Sigmoid colon (tissue), 7 donors: Measurements from ENCODE around the gene EHD4. TPM values are rescaled to one million over a fixed set of nuclear protein-coding genes. Genes with fewer than 3 reads are reported as not detected.

ENCODE experiments used
- DNase-seq: peaks from one replicate; pipeline ENCODE4 v3.0.0-alpha.2; 2019
- H3K27ac ChIP-seq, 4 donors: fragments of 200-600 bp; sonication (generic); one replicate each; pipeline ENCODE4 v1.5.1; 2016 to 2019; ENCODE audit warnings: mild to moderate bottlenecking in 1 of 4
- H3K27me3 ChIP-seq, 3 donors: fragments of 200-600 bp; sonication (generic); one replicate each; pipeline ENCODE4 v1.5.1; 2019; ENCODE audit warnings: mild to moderate bottlenecking in 1 of 3
- H3K36me3 ChIP-seq, 4 donors: fragments of 200-600 bp; sonication (generic); one replicate each; pipeline ENCODE4 v1.5.1; 2016 to 2019
- H3K4me1 ChIP-seq, 4 donors: fragments of 200-600 bp; sonication (generic); one replicate each; pipeline ENCODE4 v1.5.1; 2017 to 2019
- H3K4me3 ChIP-seq, 4 donors: fragments of 200-600 bp; sonication (generic); one replicate each; pipeline ENCODE4 v1.5.1; 2017 to 2019; ENCODE audit warnings: mild to moderate bottlenecking in 2 of 4, moderate library complexity in 1 of 4
- H3K9me3 ChIP-seq, 4 donors: fragments of 200-600 bp in 3 of 4; sonication (generic) in 3 of 4; one replicate each; pipeline versions ENCODE4 v1.5.1 to v1.6.1; 2013 to 2019
- EP300 ChIP-seq, 4 donors: sonication (generic); formaldehyde crosslinking; IDR thresholded peaks; one replicate each; pipeline ENCODE4 v1.6.1; 2017; ENCODE audit warnings: antibody characterized with exemption in 4 of 4
- POLR2A ChIP-seq, 2 donors: fragments of 450-650 bp; IDR thresholded peaks; one replicate each; pipeline ENCODE4 v1.6.1; 2016; ENCODE audit warnings: antibody characterized with exemption in 2 of 2, mild to moderate bottlenecking in 2 of 2, moderate library complexity in 2 of 2
- POLR2AphosphoS5 ChIP-seq, 4 donors: sonication (generic); formaldehyde crosslinking; IDR thresholded peaks; one replicate each; pipeline ENCODE4 v1.6.1; 2017; ENCODE audit warnings: antibody characterized with exemption in 4 of 4
- WGBS, 2 donors: extraction: QIAGEN DNeasy Blood & Tissue Kit; methylation state at CpG; one replicate each; pipeline ENCODE4 v1.1.7; 2013; 5-methylcytosine and 5-hydroxymethylcytosine counted together
- intact Hi-C: fragments of 100-400 bp; cut with DNase I; formaldehyde crosslinking; loops from one replicate; pipeline ENCODE4 v1.15.1; 2023
- polyA plus RNA-seq, 3 donors: library from polyadenylated mRNA; stranded (reverse); fragments of 200-250 nt; gene quantifications; one replicate each; pipeline ENCODE4 v1.2.3, GENCODE V29; 2013
- total RNA-seq, 4 donors: library from RNA; depleted of rRNA; stranded (reverse); fragments of >200 nt; gene quantifications; one replicate each; pipeline ENCODE4 v1.1.0, GENCODE V29; 2016
- TF ChIP-seq, protein P1 (sequence below), 4 experiments: fragments of 450-650 bp in 3 of 4; fragments of 200-600 bp in 1 of 4; IDR thresholded peaks; one replicate each; pipeline ENCODE4 v1.5.1; 2016 to 2019; ENCODE audit warnings: antibody characterized with exemption in 4 of 4, mild to moderate bottlenecking in 3 of 4, moderate library complexity in 2 of 4
- donor health status: healthy with polysubstance abuse.
- donor health status: Bipolar disorder and iron deficiency.
- donor health status: healthy.

EHD4 gene
- total and polyA plus RNA-seq, 7 donors, result 8.9 to 37.0 (median 13.0) TPM

DNA sequence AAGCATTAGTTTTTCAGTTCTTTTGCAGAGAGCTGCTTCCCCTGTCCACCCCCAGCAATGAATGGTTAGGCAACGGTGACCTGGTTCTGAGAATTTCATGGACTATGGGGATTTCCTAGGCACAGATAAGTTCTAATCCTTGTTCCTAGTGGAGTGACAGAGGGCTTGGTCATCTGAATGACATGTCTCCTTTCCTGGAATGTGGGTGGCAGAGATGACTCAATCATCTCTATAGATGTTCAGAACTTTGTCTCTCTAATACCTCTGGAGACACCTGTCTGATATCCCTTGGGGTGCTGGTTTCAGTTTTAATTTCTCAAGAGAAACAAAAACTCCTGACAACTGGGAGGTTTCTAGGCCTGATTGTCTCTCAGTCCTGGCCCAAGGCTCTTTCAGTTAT is 38.1 kb upstream of the EHD4 start:
- H3K27ac ChIP-seq, result no peak overlapping the region
- intact Hi-C loops, result no loop called here
- H3K36me3 ChIP-seq, result no peaks in the 10 kb centered on the region
- TF ChIP-seq, protein P1, sequence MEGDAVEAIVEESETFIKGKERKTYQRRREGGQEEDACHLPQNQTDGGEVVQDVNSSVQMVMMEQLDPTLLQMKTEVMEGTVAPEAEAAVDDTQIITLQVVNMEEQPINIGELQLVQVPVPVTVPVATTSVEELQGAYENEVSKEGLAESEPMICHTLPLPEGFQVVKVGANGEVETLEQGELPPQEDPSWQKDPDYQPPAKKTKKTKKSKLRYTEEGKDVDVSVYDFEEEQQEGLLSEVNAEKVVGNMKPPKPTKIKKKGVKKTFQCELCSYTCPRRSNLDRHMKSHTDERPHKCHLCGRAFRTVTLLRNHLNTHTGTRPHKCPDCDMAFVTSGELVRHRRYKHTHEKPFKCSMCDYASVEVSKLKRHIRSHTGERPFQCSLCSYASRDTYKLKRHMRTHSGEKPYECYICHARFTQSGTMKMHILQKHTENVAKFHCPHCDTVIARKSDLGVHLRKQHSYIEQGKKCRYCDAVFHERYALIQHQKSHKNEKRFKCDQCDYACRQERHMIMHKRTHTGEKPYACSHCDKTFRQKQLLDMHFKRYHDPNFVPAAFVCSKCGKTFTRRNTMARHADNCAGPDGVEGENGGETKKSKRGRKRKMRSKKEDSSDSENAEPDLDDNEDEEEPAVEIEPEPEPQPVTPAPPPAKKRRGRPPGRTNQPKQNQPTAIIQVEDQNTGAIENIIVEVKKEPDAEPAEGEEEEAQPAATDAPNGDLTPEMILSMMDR (IDR thresholded peaks at IDR 0.05), result no peak
- TF ChIP-seq EP300 (IDR thresholded peaks at IDR 0.05), result no peak
- TF ChIP-seq POLR2AphosphoS5 (IDR thresholded peaks at IDR 0.05), result no peak
- no peak for TF ChIP-seq POLR2A (IDR thresholded peaks at IDR 0.05)
- no peak for DNase-seq
- no peak overlapping the region for H3K4me3 ChIP-seq
- H3K27me3 ChIP-seq, result no peaks in the 10 kb centered on the region
- H3K4me1 ChIP-seq, result no peaks in the 10 kb centered on the region
- H3K9me3 ChIP-seq, result no peaks in the 10 kb centered on the region
- 81% methylated on average over 1 of the region's 1 CpG for WGBS, 2 donors

DNA sequence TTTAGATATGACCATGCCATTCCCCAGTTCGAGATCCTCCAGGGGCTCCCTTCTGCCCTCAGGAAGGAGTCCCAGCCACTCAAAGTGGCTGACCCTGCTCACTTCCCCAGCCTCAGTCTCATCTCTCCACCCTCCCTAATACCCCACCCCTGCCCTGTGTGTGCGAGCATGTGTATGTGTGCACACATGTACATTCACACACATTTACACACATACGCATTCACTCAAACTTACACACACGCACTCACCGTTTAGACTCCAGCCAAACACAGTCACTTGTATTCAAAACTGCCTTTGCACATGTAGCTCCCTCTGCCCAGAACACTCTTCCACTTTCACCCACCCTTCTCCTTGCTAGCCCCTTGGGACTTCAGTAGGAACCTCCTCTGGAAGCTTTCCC is 37.1 kb upstream of the EHD4 start:
- intact Hi-C loops, result no loop called here
- no peaks in the 10 kb centered on the region for H3K4me1 ChIP-seq
- DNase-seq, result no peak
- H3K4me3 ChIP-seq, result no peak overlapping the region
- no peaks in the 10 kb centered on the region for H3K27me3 ChIP-seq
- H3K36me3 ChIP-seq, result no peaks in the 10 kb centered on the region
- TF ChIP-seq, protein P1 (IDR thresholded peaks at IDR 0.05), result no peak
- no peak for TF ChIP-seq POLR2A (IDR thresholded peaks at IDR 0.05)
- no peaks in the 10 kb centered on the region for H3K9me3 ChIP-seq
- H3K27ac ChIP-seq, result no peak overlapping the region
- 92 to 94% methylated on average over 5 of the region's 5 CpGs for WGBS, 2 donors

DNA sequence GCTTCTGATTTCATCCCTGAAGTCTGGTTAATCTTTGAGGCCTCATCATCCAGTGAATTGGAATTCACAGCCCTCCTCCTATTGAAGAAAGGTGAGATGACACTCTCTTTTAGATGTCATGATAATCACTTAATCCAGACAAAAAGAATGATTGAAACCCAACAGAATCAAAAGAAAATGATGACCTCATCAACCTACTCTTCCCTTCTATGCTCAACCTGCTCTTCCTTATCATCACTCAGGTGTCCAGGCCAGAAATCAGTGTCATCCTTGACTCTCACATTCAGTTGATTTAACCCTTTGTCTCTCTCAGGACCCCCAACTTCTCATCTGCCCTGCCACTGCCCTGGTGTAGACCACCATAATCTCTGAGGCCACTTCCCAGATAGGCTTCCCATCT is 36.7 kb upstream of the EHD4 start:
- H3K4me3 ChIP-seq, result no peak overlapping the region
- no peak overlapping the region for H3K27ac ChIP-seq
- no peaks in the 10 kb centered on the region for H3K36me3 ChIP-seq
- no peak for DNase-seq
- no peaks in the 10 kb centered on the region for H3K9me3 ChIP-seq
- intact Hi-C loops, result no loop called here
- no peaks in the 10 kb centered on the region for H3K27me3 ChIP-seq
- TF ChIP-seq POLR2AphosphoS5 (IDR thresholded peaks at IDR 0.05) (no peak), POLR2A (IDR thresholded peaks at IDR 0.05) (no peak), EP300 (IDR thresholded peaks at IDR 0.05) (no peak)
- TF ChIP-seq, protein P1 (IDR thresholded peaks at IDR 0.05), result no peak
- no peaks in the 10 kb centered on the region for H3K4me1 ChIP-seq

DNA sequence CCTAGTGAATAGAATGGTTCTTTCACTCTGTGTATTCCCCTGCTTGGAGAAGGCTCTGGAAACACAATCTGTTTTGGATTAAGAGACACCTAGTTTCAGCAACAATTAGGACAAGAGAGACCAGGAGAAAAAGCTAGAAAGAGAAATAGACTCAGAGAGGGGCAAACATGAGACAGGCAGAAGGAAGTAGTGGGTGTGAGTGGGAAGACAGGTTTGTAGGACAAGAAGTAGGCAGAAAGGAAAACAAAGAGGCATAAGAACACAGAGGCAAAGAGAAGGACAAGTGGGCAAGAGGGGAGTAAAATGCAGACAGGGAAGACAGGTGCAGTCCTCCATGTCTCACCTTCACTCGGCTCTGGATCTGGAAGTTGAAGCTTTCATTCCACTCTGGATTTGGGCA is 35.0 kb upstream of the EHD4 start:
- Histone ChIP-seq H3K27me3 (no peaks in the 10 kb centered on the region), H3K27ac (no peak overlapping the region), H3K4me1 (no peaks in the 10 kb centered on the region), H3K4me3 (no peak overlapping the region), H3K36me3 (no peaks in the 10 kb centered on the region), H3K9me3 (no peaks in the 10 kb centered on the region)
- TF ChIP-seq POLR2A (IDR thresholded peaks at IDR 0.05) (no peak), POLR2AphosphoS5 (IDR thresholded peaks at IDR 0.05) (no peak), EP300 (IDR thresholded peaks at IDR 0.05) (no peak)
- TF ChIP-seq, protein P1 (IDR thresholded peaks at IDR 0.05), result no peak
- intact Hi-C loops, result no loop called here
- WGBS, 2 donors, result 93 to 95% methylated on average over 1 of the region's 1 CpG
- DNase-seq, result no peak

DNA sequence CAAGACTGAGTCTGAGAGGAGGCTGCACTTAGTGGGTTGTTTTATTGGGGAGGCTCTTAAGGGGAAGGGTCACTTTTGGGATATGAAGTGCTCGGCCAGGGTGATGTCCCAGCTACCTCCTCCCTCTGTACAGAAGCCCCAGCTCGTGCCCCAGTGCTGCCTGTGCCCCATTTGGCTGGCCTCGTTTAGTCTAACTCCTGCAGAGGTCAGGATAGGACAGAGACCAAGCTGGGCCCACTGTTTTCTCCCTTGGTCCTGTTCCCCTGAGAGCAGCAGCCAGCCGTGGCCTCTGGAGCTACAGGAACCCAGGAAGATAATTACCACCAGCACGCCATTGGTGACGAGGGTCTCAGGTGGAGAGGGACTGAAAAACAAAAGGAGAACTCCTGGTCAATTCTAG is 30.0 kb upstream of the EHD4 start:
- Histone ChIP-seq H3K27me3 (no peaks in the 10 kb centered on the region), H3K4me3 (no peak overlapping the region), H3K36me3 (no peaks in the 10 kb centered on the region), H3K4me1 (no peaks in the 10 kb centered on the region), H3K9me3 (no peaks in the 10 kb centered on the region), H3K27ac (no peak overlapping the region)
- no peak for DNase-seq
- no peak for TF ChIP-seq POLR2A (IDR thresholded peaks at IDR 0.05)
- TF ChIP-seq, protein P1 (IDR thresholded peaks at IDR 0.05), result no peak
- TF ChIP-seq POLR2AphosphoS5 (IDR thresholded peaks at IDR 0.05), result no peak
- intact Hi-C loops, result no loop called here
- WGBS, 2 donors, result 82% methylated on average over 6 of the region's 6 CpGs
